Activated T-cell treated with anti-CD3 and anti-CD28 coated beads, Interleukin-2, amount 50 U/mL, for 72 hours (primary cell): ENCODE results near the gene NDUFAF8. TPM values are rescaled to one million over a fixed set of nuclear protein-coding genes. Genes with fewer than 3 reads are reported as not detected.

Source experiments
- ATAC-seq, 2 donors: fragments of 150-1000 bp; cut with Tn5 transposase; replicated peaks in 1 of 2; 2 replicates each; pipeline ENCODE4 v1.10.0; 2021; ENCODE audit warnings: moderate library complexity in 2 of 2, mild to moderate bottlenecking in 1 of 2
- DNase-seq, 2 donors: peaks; one replicate each; pipeline ENCODE4 v3.0.0; 2021 to 2022; ENCODE audit warnings: mixed read lengths in 1 of 2
- H3K27ac Mint-ChIP-seq: one replicate; pipeline ENCODE4 v1.8.0; 2022; ENCODE audit warnings: mild to moderate bottlenecking, moderate library complexity, mixed read lengths
- H3K27me3 Mint-ChIP-seq: one replicate; pipeline ENCODE4 v1.8.0; 2022; ENCODE audit warnings: low read depth, mixed read lengths
- H3K36me3 Mint-ChIP-seq, 2 donors: one replicate each; pipeline ENCODE4 v1.8.0; 2022; ENCODE audit warnings: mixed read lengths in 2 of 2, mild to moderate bottlenecking in 1 of 2; ENCODE audit not compliant: insufficient read depth in 2 of 2
- H3K4me1 Mint-ChIP-seq: one replicate; pipeline ENCODE4 v1.8.0; 2022; ENCODE audit warnings: low read depth, mixed read lengths
- H3K4me3 Mint-ChIP-seq, 2 donors: one replicate each; pipeline ENCODE4 v1.8.0; 2022; ENCODE audit warnings: mild to moderate bottlenecking in 2 of 2, mixed read lengths in 2 of 2, moderate library complexity in 2 of 2
- H3K9me3 Mint-ChIP-seq, 2 donors: one replicate each; pipeline ENCODE4 v1.8.0; 2022; ENCODE audit warnings: mixed read lengths in 2 of 2
- total RNA-seq, 2 donors: library from RNA; stranded (reverse); gene quantifications; one replicate each; pipeline ENCODE4 v1.2.3, GENCODE V29; 2022

The NDUFAF8 gene
- total RNA-seq, 2 donors from 2014 or later: 37.4 to 48.8 TPM

DNA sequence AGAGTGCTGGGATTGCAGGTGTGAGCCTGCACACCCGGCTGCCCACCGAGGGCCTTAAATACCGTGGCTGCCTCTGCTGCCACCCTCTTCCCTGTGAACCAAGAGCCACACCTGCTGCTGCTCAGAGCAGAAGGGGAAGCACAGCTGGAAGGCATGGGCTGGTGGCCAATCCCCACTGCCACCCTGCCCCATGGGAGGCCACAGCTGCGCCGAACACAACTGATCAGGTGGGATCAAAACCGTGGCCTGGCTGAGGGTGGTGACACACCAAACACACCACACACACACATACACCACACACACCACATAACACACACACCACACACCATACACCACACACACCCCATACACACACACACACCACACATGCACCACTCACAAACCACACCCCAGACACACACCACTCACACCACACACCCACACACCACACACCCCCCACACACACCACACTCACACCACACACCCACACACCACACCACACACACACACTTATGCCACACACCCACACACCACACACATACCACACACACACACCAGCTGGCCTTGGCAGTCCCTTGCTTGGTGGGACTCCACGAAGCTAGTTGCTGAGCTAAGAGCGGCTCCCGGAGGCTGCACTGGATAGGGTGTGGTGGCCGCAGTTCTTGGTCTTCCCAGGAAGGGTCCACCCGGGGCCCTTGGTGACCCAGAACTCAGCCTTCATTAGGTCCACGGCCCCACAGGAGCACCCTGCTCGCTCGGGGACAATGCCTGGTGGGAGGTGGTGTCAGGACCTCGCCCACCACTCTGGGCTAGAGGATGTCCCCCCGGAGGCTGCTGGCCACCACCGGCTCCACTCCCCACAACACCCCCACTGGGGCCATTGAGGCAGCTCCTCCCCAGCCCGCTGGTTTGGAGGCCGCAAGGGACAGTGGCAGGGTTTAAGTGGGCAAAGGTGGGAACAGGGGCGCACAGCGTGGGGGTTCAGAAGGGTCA is 31.2 kb upstream of the NDUFAF8 start:
- ATAC-seq: peak in 1 of 2 donors; percentile 27
- no peak overlapping the region for H3K4me3 Mint-ChIP-seq
- peak overlapping the region; percentile 3 for H3K27ac Mint-ChIP-seq
- no peaks in the 10 kb centered on the region for H3K27me3 Mint-ChIP-seq
- no peaks in the 10 kb centered on the region for H3K4me1 Mint-ChIP-seq
- H3K9me3 Mint-ChIP-seq: no peaks in the 10 kb centered on the region
- no peaks in the 10 kb centered on the region for H3K36me3 Mint-ChIP-seq
- DNase-seq: no peak

DNA sequence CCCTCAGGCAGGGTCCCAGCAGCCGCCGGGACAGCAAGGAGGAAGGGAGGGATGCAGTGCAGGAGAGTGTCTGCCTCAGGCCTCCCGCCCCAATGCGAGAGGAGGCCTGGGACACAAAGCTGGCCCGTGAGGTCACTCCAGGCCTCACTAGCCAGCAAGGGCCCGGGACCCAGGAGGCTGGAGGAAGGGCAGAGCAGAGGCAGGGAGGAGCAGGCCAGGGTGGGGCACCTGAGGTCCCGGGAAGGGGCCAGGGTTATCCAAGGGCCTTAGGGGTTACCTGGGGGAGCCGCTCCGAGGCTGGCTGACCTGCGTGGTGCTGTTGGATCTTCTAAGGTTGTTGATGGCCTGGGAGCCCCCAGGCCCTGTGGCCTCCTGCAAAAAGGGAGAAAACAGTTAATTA is 30.5 kb upstream of the NDUFAF8 start:
- Mint-ChIP-seq H3K4me1 (no peaks in the 10 kb centered on the region), H3K4me3 (no peak overlapping the region), H3K9me3 (no peaks in the 10 kb centered on the region), H3K27me3 (no peaks in the 10 kb centered on the region), H3K27ac (no peak overlapping the region), H3K36me3 (no peaks in the 10 kb centered on the region)
- ATAC-seq (no peak), DNase-seq (no peak)

DNA sequence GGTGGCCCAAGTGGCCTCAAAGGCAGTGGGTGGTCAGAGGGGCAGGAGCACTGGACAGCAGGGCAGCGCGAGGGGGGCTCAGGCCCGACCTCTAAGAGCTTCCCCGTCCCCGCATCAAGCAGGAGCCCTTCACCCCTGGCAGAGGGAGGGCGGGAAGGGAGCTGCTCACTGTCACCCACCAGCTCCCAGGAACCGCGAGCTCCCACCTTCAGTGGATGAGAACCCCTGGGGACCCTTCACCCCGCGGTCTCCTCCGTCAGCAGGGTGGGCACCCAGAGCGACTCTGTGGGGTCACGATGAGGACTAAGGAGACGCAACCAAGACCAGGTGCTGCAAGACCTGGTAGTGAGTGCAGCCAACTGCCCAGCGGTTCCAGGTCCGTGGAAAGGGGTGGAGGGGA is 30.0 kb upstream of the NDUFAF8 start:
- ATAC-seq (no peak), DNase-seq (no peak)
- Mint-ChIP-seq H3K36me3 (no peaks in the 10 kb centered on the region), H3K27me3 (no peaks in the 10 kb centered on the region), H3K4me3 (no peak overlapping the region), H3K4me1 (no peaks in the 10 kb centered on the region), H3K9me3 (no peaks in the 10 kb centered on the region), H3K27ac (no peak overlapping the region)

DNA sequence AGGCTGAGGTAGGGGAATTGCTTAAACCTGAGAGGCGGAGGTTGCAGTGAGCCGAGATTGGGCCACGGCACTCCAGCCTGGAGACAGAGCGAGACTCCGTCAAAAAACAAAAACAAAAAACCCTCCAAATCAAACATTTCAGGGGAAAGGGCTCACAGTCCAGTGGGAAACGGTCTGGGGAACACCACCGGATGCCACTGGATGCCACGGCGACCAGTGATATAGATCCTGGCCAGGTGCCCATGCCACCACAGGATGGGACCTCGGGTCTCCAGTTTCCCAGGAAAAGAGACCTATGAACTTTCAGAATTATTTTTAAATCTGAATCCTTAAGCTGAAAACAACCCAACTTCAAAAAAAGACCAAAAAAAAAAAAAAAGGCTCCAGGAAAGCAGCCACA is 28.7 kb upstream of the NDUFAF8 start:
- H3K9me3 Mint-ChIP-seq: no peaks in the 10 kb centered on the region
- H3K27ac Mint-ChIP-seq: no peak overlapping the region
- no peak for ATAC-seq
- DNase-seq: no peak
- no peaks in the 10 kb centered on the region for H3K4me1 Mint-ChIP-seq
- H3K4me3 Mint-ChIP-seq: no peak overlapping the region
- H3K27me3 Mint-ChIP-seq: no peaks in the 10 kb centered on the region
- no peaks in the 10 kb centered on the region for H3K36me3 Mint-ChIP-seq

DNA sequence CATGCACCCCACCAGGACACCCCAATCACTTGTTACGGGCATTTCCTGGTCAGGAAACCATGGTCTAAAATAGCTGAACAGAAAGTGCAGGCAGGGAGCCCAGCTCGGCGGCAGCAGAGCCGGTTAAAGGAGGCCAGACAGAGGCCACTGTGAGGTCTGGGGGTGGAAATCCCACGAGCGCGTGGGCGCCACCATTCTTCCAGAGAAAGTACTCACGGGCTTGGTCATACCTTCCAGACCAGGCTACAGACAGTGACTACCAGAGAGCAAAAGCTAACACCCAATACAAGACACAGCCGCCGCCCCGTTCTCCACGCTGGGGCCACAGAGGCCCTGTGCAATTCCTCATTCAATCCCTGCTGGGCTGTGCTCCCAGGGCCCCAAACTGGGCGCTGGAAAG is 28.2 kb upstream of the NDUFAF8 start:
- no peak overlapping the region for H3K4me3 Mint-ChIP-seq
- H3K27me3 Mint-ChIP-seq: no peaks in the 10 kb centered on the region
- H3K27ac Mint-ChIP-seq: no peak overlapping the region
- no peaks in the 10 kb centered on the region for H3K4me1 Mint-ChIP-seq
- H3K36me3 Mint-ChIP-seq: no peaks in the 10 kb centered on the region
- ATAC-seq (no peak), DNase-seq (no peak)
- H3K9me3 Mint-ChIP-seq: no peaks in the 10 kb centered on the region

DNA sequence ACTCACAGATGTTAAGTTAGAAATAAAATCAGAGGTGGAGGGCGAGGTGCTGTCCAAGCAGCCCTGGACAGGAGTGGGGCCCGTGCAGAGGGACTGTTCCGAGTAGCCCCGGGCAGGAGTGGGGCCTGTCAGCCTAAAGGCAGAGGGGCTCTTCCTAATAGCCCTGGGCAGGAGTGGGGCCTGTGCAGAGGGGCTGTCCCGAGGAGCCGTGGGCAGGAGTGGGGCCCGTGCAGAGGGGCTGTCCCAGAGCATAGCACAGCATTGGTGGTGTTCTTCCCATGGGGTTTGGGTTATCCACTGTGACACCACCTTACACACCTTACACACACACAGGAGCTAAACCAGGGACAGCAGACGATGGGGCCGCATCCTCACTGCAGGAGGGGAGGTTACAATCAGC is 26.8 kb upstream of the NDUFAF8 start:
- no peaks in the 10 kb centered on the region for H3K27me3 Mint-ChIP-seq
- H3K36me3 Mint-ChIP-seq: no peaks in the 10 kb centered on the region
- ATAC-seq: no peak
- no peaks in the 10 kb centered on the region for H3K9me3 Mint-ChIP-seq
- no peak overlapping the region for H3K27ac Mint-ChIP-seq
- DNase-seq: no peak
- no peak overlapping the region for H3K4me3 Mint-ChIP-seq
- no peaks in the 10 kb centered on the region for H3K4me1 Mint-ChIP-seq

DNA sequence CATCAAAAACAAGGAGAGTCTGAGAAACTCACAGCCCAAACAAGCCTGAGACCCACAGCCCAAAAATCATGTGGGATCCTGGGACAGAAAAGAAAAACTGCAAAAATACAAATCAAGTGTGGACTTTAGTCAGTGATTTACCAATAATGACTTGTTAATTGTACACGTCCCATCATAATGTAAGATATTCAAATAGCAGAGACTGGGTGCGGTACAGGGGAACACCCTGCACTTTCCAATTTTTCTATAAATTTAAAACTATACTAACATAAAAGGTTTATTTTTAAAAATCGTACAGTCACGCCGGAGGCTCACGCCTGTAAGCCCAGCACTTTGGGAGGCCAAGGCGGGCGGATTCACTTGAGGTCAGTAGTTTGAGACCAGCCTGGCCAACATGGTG is 25.1 kb upstream of the NDUFAF8 start:
- Mint-ChIP-seq H3K27me3 (no peaks in the 10 kb centered on the region), H3K27ac (no peak overlapping the region), H3K36me3 (no peaks in the 10 kb centered on the region), H3K4me3 (no peak overlapping the region), H3K9me3 (no peaks in the 10 kb centered on the region), H3K4me1 (no peaks in the 10 kb centered on the region)
- ATAC-seq: no peak
- no peak for DNase-seq

DNA sequence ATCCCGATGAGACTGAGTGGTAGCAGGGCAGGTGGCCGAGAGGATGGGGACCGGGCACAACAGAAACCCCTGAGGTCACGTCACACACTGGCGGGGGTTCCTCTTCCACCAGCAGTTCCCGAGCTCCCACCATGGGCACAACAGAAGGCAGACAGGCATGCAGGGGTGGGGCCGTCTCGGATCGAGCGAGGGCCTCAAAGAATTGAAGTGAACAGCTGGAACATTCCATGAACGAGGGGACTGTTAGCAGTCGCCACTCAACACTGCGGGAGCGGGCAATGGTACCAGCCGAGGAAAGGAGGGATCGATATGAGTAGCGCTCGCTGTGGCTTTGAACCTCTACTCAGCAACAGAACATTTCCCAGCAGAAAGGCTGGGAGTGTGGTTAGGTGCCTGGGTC is 21.6 kb upstream of the NDUFAF8 start:
- H3K27me3 Mint-ChIP-seq: no peaks in the 10 kb centered on the region
- no peaks in the 10 kb centered on the region for H3K9me3 Mint-ChIP-seq

DNA sequence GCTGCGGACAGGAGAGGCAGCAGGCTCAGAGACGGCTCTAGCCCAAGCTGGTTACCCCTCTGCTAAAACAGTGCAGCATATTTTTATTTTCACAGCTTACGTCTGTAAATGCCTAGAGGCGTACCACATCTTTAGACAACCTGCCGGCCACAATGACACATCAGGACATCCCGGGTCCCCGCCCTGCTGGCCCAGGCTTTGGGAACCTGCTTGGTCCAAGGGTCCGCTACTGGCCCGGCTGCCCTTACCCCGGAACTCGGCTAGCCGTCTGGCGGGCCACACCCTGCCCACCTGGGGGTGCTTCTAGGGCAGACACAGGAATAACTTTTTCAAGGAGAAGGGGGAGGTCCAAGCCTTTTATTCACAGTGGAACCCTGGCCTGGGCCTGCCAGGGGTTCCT is 20.7 kb upstream of the NDUFAF8 start:
- H3K36me3 Mint-ChIP-seq: no peaks in the 10 kb centered on the region
- H3K27ac Mint-ChIP-seq: no peak overlapping the region
- ATAC-seq (no peak), DNase-seq (no peak)
- H3K9me3 Mint-ChIP-seq: no peaks in the 10 kb centered on the region
- peaks cover 11% of the 10 kb centered on the region for H3K4me1 Mint-ChIP-seq
- no peak overlapping the region for H3K4me3 Mint-ChIP-seq
- H3K27me3 Mint-ChIP-seq: no peaks in the 10 kb centered on the region

More for the DNA sequence above, 21.6 kb upstream of the NDUFAF8 start:
- no peak overlapping the region for H3K27ac Mint-ChIP-seq
- peaks cover 9% of the 10 kb centered on the region for H3K4me1 Mint-ChIP-seq
- DNase-seq: no peak
- ATAC-seq: no peak
- H3K36me3 Mint-ChIP-seq: no peaks in the 10 kb centered on the region
- H3K4me3 Mint-ChIP-seq: no peak overlapping the region

DNA sequence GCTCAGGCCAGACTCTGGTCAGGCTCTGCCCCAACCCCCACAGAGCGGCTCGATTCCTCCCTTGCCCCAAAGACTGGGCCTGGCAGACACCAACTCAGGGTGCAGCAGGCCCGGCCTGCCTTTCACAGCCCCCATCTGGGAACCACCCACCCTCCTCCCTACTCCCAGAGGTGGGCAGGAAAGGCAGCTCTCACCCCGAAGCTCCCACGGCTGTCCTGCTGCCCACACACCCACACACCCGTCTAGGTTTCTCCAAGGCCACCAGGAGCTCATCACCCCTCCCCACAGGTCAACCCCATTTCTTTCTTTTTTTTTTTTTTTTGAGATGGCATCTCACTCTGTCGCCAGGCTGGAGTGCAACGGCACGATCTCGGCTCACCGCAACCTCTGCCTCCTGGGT is 20.1 kb upstream of the NDUFAF8 start:
- Mint-ChIP-seq H3K9me3 (no peaks in the 10 kb centered on the region), H3K4me1 (peaks cover 16% of the 10 kb centered on the region), H3K27me3 (no peaks in the 10 kb centered on the region), H3K27ac (no peak overlapping the region), H3K36me3 (no peaks in the 10 kb centered on the region), H3K4me3 (no peak overlapping the region)
- ATAC-seq (no peak), DNase-seq (no peak)

DNA sequence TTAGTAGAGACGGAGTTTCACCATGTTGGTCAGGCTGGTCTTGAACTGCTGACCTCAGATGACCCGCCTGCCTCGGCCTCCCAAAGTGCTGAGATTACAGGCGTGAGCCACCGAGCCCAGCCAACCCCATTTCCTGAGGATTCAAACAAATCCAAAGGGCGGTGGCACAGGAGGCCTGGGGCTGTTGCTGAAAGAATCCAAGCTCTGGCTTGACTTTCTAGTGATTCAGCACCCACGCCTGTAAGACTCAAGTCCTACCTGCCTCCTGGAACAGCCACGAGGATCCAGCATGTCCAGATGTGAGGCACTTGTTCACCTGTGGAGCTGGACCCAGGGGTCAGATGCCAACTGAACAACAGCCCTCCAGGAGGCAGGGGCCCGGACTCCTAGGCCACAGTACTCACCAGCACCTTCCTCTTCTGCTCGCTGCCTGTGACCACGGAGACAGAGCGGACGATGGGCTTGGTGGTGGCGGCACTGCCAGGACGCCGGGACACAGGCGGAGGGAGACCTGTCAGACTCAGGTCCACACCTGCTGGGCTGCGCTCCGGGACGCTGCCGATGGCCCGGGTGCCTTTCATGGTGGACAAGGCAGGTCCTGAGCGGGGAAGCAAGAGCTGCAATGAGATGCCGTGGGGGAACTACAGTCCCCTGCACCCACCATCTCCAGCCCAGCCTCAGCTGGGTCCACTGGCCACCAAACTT is 19.5 kb upstream of the NDUFAF8 start:
- no peak for DNase-seq
- no peak for ATAC-seq
- H3K27me3 Mint-ChIP-seq: no peaks in the 10 kb centered on the region
- peaks cover 17% of the 10 kb centered on the region for H3K4me1 Mint-ChIP-seq
- H3K27ac Mint-ChIP-seq: no peak overlapping the region
- no peaks in the 10 kb centered on the region for H3K36me3 Mint-ChIP-seq
- H3K4me3 Mint-ChIP-seq: no peak overlapping the region
- no peaks in the 10 kb centered on the region for H3K9me3 Mint-ChIP-seq

DNA sequence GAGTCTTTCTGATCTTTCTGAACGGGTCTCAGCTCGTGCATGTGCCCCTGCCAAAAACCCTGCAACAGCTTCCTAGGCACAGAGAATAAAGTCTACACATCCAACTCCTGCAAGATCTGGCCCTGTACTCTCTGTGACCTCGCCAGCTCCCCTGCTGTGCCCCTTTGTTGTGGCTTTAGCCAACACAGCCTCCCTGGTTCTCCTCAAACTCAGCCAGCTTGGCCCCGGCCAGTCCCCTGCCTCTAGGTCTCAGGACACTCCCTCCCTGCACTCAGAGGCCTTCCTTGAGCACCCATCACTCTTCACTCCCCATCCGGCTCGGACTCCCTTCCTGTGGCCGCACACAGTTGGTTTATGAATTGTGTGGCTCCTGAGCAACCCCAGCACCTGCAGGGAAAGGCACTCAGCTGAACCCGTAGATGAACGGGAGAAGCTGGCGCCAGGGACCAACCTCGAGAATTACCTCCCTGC is 17.7 kb upstream of the NDUFAF8 start:
- ATAC-seq (no peak), DNase-seq (no peak)
- H3K27ac Mint-ChIP-seq: no peak overlapping the region
- H3K4me3 Mint-ChIP-seq: peak overlapping the region in 1 of 2 donors; percentile 78
- H3K9me3 Mint-ChIP-seq: no peaks in the 10 kb centered on the region
- H3K27me3 Mint-ChIP-seq: no peaks in the 10 kb centered on the region
- no peaks in the 10 kb centered on the region for H3K36me3 Mint-ChIP-seq
- peaks cover 17% of the 10 kb centered on the region for H3K4me1 Mint-ChIP-seq

DNA sequence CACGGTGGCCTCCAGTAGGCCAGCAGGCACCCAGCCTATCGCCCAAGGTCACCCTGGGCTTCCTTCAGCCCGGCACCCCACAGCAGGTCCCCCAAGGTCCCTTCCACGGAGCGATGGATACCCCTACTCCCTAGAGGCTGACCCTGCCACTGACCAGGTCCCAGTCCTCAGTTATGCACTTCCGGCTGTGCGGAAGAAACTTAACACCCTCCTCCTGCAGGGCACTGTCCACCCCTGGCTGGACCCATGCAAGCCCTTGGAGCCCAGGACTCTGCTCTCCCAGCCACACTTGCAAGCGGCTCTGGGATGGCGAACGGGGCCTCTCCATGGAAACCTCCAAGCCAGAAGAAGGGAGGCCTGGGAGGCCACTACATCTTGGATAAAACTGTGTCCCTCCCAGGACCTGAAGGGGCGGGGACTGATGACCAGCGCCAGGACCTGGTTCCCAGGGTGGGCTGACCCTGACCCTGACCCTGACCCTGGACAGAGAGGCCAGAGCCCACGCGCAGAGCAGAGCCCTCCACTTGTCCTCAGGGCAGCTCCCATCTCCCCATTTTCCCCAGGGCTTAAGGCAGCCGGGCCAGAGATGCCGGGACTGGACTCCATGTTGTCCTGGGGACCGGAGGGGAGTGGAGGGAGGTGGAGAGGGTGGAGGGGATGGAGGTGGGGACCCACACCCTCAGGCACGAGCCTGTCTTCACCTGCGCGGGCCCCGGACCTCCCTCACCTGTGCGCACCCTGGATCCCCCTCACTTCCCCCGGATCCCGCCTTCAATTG is 17.1 kb upstream of the NDUFAF8 start:
- no peak for ATAC-seq

More for the DNA sequence above, 17.1 kb upstream of the NDUFAF8 start:
- no peak for DNase-seq
- no peaks in the 10 kb centered on the region for H3K36me3 Mint-ChIP-seq
- H3K27me3 Mint-ChIP-seq: no peaks in the 10 kb centered on the region
- peak overlapping the region; percentile 77 to 78 for H3K4me3 Mint-ChIP-seq
- no peaks in the 10 kb centered on the region for H3K9me3 Mint-ChIP-seq
- H3K27ac Mint-ChIP-seq: no peak overlapping the region
- peaks cover 17% of the 10 kb centered on the region for H3K4me1 Mint-ChIP-seq
